ENCODE data around the gene KCNJ11.

GRCh38 chr11:17397311-17398002, 9.0 kb upstream of the KCNJ11 start:
- TF ChIP-seq TAF1 (IDR thresholded peaks at IDR 0.05; ENCODE audit: low read depth, low read length) (no peak), POLR2AphosphoS5 (IDR thresholded peaks at IDR 0.05; ENCODE audit: low read depth, low read length) (no peak), POU2F2 (IDR thresholded peaks at IDR 0.05; ENCODE audit: low read depth, low read length) (no peak)
